Right atrium auricular region (tissue), 2 donors: ENCODE measurements around the gene BARX1. TPM values are rescaled to one million over a fixed set of nuclear protein-coding genes. Genes with fewer than 3 reads are reported as not detected.

Experiments used
- DNase-seq: peaks from one replicate; pipeline ENCODE4 v3.0.0-alpha.2; 2019; ENCODE audit warnings: low spot score
- H3K27ac ChIP-seq, 2 donors: fragments of 200-600 bp; sonication (generic); 1 replicate in 1 of 2; 2 replicates in 1 of 2; pipeline ENCODE4 v1.5.1; 2016 to 2019
- H3K27me3 ChIP-seq, 2 donors: fragments of 200-600 bp; sonication (generic); one replicate each; pipeline versions ENCODE4 v1.5.1 to v1.6.0; 2017 to 2019
- H3K36me3 ChIP-seq: fragments of 200-600 bp; sonication (generic); one replicate; pipeline ENCODE4 v1.5.1; 2016
- H3K4me1 ChIP-seq, 2 donors: fragments of 200-600 bp; sonication (generic); one replicate each; pipeline versions ENCODE4 v1.5.1 to v1.6.0; 2017 to 2019
- H3K4me3 ChIP-seq, 2 donors: fragments of 200-600 bp; sonication (generic); 1 replicate in 1 of 2; 2 replicates in 1 of 2; pipeline ENCODE4 v1.5.1; 2017 to 2019; ENCODE audit warnings: mild to moderate bottlenecking in 1 of 2, moderate library complexity in 1 of 2
- H3K9me3 ChIP-seq, 2 donors: fragments of 200-600 bp; sonication (generic); one replicate each; pipeline ENCODE4 v1.5.1; 2019
- total RNA-seq, 2 donors: library from RNA; depleted of rRNA; stranded (reverse); fragments of >200 nt; gene quantifications; one replicate each; pipeline ENCODE4 v1.1.0, GENCODE V29; 2016
- TF ChIP-seq, protein P1 (sequence below), 2 donors: fragments of 200-600 bp; sonication (generic); IDR thresholded peaks; one replicate each; pipeline ENCODE4 v1.5.1; 2019; ENCODE audit warnings: antibody characterized with exemption in 2 of 2

BARX1 gene
- total RNA-seq, 2 donors from 2014 or later, result not detected

DNA sequence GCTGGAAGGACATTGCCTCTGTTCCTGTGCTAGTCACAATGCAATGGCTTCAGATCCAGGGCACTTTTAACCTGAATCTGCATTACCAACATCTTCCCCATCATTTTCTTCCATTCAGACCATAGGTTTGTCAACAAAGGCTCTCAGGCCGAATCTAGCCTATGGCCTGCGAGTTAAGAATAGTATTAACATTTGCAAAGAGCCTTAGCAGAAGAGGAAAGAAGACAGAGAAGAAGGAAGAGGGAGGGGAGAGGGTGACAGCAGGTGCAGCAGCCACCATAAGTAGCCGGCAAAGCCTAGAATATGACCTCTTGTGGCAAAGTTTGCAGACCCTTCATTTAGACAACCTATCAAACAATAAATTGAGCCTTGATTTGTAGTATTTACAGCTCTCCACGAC lies 32.6 kb downstream of the BARX1 start:
- Histone ChIP-seq H3K4me1 (no peaks in the 10 kb centered on the region), H3K27ac (no peak overlapping the region), H3K36me3 (no peaks in the 10 kb centered on the region), H3K4me3 (no peak overlapping the region), H3K27me3 (no peaks in the 10 kb centered on the region), H3K9me3 (no peaks in the 10 kb centered on the region)
- no peak for DNase-seq
- TF ChIP-seq, protein P1, sequence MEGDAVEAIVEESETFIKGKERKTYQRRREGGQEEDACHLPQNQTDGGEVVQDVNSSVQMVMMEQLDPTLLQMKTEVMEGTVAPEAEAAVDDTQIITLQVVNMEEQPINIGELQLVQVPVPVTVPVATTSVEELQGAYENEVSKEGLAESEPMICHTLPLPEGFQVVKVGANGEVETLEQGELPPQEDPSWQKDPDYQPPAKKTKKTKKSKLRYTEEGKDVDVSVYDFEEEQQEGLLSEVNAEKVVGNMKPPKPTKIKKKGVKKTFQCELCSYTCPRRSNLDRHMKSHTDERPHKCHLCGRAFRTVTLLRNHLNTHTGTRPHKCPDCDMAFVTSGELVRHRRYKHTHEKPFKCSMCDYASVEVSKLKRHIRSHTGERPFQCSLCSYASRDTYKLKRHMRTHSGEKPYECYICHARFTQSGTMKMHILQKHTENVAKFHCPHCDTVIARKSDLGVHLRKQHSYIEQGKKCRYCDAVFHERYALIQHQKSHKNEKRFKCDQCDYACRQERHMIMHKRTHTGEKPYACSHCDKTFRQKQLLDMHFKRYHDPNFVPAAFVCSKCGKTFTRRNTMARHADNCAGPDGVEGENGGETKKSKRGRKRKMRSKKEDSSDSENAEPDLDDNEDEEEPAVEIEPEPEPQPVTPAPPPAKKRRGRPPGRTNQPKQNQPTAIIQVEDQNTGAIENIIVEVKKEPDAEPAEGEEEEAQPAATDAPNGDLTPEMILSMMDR (IDR thresholded peaks at IDR 0.05), result no peak

DNA sequence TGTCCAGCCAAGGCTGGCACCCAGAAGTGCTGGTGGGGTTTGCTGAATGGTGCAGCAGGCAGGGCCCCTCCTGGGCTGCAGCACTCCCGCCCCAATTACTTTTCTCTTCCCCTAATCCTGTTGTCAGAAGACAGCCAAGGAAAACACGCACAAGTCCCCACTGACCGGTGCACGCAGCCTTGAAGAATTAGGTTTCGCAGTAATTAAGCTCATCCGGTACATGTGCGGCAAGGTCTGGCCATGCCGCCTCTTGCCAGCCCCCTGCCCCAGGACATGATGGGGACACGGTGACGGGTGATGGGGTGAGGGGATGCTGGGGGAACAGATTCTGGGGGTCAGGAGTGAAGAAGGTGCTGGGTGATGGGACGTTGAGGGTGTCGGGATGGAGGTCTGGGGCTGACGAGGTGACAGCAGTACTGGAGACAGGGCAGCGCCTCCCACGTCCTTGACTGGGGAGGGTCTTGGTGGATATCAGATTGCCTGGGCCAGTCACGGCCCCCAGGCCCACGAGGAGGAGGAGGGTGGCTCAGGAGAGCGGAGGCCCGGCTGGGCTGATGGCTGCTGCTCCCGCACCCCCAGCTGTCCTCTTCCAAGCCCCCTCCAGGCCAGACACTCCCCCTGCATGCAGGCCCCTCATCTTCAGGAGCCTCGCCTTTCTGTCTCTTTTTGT lies 34.9 kb downstream of the BARX1 start:
- no peak for DNase-seq
- Histone ChIP-seq H3K4me3 (no peak overlapping the region), H3K4me1 (no peaks in the 10 kb centered on the region), H3K36me3 (no peaks in the 10 kb centered on the region), H3K27me3 (no peaks in the 10 kb centered on the region), H3K27ac (no peak overlapping the region), H3K9me3 (no peaks in the 10 kb centered on the region)
- TF ChIP-seq, protein P1 (IDR thresholded peaks at IDR 0.05), result no peak

DNA sequence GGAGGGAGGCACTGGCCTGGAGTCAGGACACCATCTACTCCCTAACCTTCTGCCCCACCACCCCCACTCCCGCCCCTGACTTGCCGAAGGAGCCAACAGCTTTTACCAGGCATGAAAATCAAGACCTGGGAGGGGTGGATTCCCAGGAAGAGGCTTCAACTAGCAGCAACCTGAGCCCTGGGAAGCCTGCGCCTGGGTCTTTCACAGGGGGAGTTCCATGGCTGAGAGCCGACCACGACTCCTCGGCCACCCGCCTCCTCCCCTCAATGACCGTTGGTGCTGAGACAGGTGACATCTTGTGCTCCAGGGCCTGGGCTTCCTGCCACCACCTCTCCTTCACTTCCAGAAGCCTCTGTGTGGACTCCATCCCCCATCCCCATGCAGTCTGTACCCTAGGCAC lies 37.1 kb downstream of the BARX1 start:
- H3K4me3 ChIP-seq, result no peak overlapping the region
- no peaks in the 10 kb centered on the region for H3K36me3 ChIP-seq
- H3K27ac ChIP-seq, result no peak overlapping the region
- H3K9me3 ChIP-seq, result no peaks in the 10 kb centered on the region
- no peaks in the 10 kb centered on the region for H3K27me3 ChIP-seq
- no peak for DNase-seq
- no peaks in the 10 kb centered on the region for H3K4me1 ChIP-seq
- TF ChIP-seq, protein P1 (IDR thresholded peaks at IDR 0.05), result no peak

DNA sequence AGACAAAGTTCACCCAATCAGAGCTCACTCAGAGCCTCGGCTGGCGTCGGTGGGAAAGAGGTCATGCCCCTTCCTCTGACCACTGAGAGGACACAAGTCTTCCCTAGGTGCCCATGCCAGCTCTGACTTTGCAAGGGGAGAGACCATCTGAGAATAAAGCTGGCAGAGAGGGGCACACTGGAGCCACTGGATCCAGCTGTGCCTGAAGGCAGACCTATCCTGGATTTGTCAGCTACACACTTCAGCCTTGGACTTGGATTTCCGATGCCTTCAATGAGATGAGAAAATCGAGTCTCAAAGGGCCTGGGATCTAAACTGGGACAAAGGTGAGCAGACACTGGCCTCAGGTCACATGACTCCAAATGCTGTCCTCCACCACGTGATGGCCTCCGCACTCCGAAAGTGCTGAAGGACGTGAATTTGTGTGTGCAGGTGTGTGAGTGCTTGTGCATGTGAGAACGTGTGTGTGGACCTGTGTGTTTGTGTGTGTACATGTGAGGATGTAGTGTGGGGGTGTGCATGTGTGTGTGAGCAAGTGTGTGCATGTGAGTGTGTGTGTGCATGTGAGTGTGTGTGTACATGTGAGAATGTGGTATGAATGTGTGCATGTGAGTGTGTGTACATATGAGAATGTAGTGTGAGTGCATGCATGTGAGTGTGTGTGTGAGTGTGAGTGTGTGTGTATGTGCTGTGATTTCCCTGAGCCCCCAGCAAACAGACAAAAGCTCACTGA lies 37.9 kb downstream of the BARX1 start:
- Histone ChIP-seq H3K27ac (no peak overlapping the region), H3K4me1 (peaks cover 0 to 5% of the 10 kb centered on the region in 2 donors), H3K27me3 (no peaks in the 10 kb centered on the region), H3K9me3 (no peaks in the 10 kb centered on the region), H3K4me3 (no peak overlapping the region), H3K36me3 (no peaks in the 10 kb centered on the region)
- TF ChIP-seq, protein P1 (IDR thresholded peaks at IDR 0.05), result no peak
- no peak for DNase-seq

DNA sequence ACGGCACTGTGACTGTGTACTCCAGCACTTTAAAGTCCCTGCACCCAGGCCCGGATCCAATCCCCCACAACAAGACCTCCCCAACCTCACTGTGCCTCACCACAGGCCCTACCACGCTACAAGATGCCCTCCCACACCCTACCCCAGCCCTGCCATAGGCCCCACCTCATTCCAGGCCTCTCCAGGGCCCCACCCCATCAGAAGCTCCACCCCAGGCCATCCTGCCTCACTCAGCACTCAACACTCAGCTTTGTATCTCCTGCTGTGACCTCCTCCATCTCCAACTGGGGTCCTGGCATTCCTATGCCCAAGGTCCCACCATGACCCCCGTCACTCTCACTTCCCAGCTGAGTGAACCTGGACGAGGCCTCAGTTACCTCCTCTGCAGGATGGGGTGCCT lies 38.8 kb downstream of the BARX1 start:
- TF ChIP-seq, protein P1 (IDR thresholded peaks at IDR 0.05), result no peak
- no peaks in the 10 kb centered on the region for H3K36me3 ChIP-seq
- H3K27me3 ChIP-seq, result no peaks in the 10 kb centered on the region
- H3K27ac ChIP-seq, result no peak overlapping the region
- no peaks in the 10 kb centered on the region for H3K9me3 ChIP-seq
- no peak overlapping the region for H3K4me3 ChIP-seq
- no peak for DNase-seq
- peaks cover 0 to 6% of the 10 kb centered on the region in 2 donors for H3K4me1 ChIP-seq
